H1 (cell line): ENCODE data around the gene FOXL2.

Source experiments
- POLR2A ChIP-seq, 2 experiments: IDR thresholded peaks; 1 replicate in 1 of 2; 2 replicates in 1 of 2; pipeline ENCODE4 v1.6.1; 2011; ENCODE audit warnings: low read depth in 2 of 2, low read length in 2 of 2, mild to moderate bottlenecking in 2 of 2; ENCODE audit errors: control extremely low read depth in 1 of 2
- POLR2AphosphoS5 ChIP-seq: IDR thresholded peaks from 2 replicates; pipeline ENCODE4 v1.6.1; 2011; ENCODE audit warnings: low read depth, low read length
- SIN3A ChIP-seq, 2 experiments: IDR thresholded peaks in 1 of 2; conservative IDR thresholded peaks in 1 of 2; 2 replicates each; pipeline ENCODE4 v1.6.1; 2011 to 2012; ENCODE audit warnings: low read length in 2 of 2, improper control_type of control experiment in 1 of 2, low read depth in 1 of 2, mild to moderate bottlenecking in 1 of 2
- SP1 ChIP-seq: IDR thresholded peaks from 2 replicates; pipeline ENCODE4 v1.6.1; 2011; ENCODE audit warnings: low read depth, low read length
- YY1 ChIP-seq: IDR thresholded peaks from 2 replicates; pipeline ENCODE4 v1.6.1; 2011; ENCODE audit warnings: low read depth, mild to moderate bottlenecking, low read length
- TF ChIP-seq, protein P1 (sequence below), 3 experiments: IDR thresholded peaks; 1 replicate in 2 of 3; 2 replicates in 1 of 3; pipeline versions ENCODE4 v1.5.1 to v1.6.1; 2011; ENCODE audit warnings: low read length in 3 of 3, mild to moderate bottlenecking in 3 of 3, inconsistent platforms in 2 of 3, low read depth in 1 of 3, moderate library complexity in 1 of 3; ENCODE audit not compliant: insufficient read depth in 1 of 3; ENCODE audit errors: control extremely low read depth in 1 of 3

DNA sequence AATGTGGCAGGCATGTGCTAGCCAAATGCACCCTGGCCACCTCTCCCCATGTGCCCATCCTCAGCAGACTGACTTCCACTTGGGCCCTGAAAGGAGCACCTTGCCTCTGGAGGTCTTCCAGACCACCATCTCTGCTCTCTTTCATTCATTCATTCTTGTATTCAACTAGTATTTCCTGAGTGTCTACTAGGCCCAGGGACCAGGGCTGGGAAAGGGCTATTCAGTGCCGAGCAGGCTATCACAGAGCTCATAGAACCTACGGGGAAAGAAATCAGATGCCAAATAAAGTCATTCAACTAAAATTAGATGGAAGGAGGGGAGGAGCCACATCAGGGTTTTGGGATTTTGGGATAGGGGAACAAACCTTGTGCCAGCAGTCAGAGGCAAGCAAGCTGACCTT, 40.2 kb upstream of the FOXL2 start:
- TF ChIP-seq, protein P1, sequence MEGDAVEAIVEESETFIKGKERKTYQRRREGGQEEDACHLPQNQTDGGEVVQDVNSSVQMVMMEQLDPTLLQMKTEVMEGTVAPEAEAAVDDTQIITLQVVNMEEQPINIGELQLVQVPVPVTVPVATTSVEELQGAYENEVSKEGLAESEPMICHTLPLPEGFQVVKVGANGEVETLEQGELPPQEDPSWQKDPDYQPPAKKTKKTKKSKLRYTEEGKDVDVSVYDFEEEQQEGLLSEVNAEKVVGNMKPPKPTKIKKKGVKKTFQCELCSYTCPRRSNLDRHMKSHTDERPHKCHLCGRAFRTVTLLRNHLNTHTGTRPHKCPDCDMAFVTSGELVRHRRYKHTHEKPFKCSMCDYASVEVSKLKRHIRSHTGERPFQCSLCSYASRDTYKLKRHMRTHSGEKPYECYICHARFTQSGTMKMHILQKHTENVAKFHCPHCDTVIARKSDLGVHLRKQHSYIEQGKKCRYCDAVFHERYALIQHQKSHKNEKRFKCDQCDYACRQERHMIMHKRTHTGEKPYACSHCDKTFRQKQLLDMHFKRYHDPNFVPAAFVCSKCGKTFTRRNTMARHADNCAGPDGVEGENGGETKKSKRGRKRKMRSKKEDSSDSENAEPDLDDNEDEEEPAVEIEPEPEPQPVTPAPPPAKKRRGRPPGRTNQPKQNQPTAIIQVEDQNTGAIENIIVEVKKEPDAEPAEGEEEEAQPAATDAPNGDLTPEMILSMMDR (IDR thresholded peaks at IDR 0.05; ENCODE audit: control extremely low read depth in 1 of 3, insufficient read depth in 1 of 3, low read depth in 1 of 3, low read length in 3 of 3) = no peak
- no peak for TF ChIP-seq YY1
- no peak for TF ChIP-seq SP1
- TF ChIP-seq POLR2AphosphoS5 = no peak
- no peak for TF ChIP-seq SIN3A (conservative IDR thresholded peaks at IDR 0.05 in 1 of 2, IDR thresholded peaks at IDR 0.05 in 1 of 2; ENCODE audit: low read depth in 1 of 2, low read length in 2 of 2)
- TF ChIP-seq POLR2A (IDR thresholded peaks at IDR 0.05; ENCODE audit: control extremely low read depth in 1 of 2, low read depth in 2 of 2, low read length in 2 of 2) = no peak
